Small intestine (tissue), 7 donors: ENCODE data around the gene ELAVL4. TPM values are rescaled to one million over a fixed set of nuclear protein-coding genes. Genes with fewer than 3 reads are reported as not detected.

Experiments
- DNase-seq, 2 donors: peaks; one replicate each; pipeline versions ENCODE4 v3.0.0 to v3.0.0-alpha.2; 2013
- FAIRE-seq: peaks from 2 replicates; lab custom pipeline; 2012; peaks lifted over from hg19 to GRCh38; lab: Jason Lieb, UNC
- H3K27ac ChIP-seq, 3 donors: one replicate each; pipeline ENCODE4 v1.5.1; 2013; ENCODE audit warnings: low read length in 2 of 3, mild to moderate bottlenecking in 2 of 3, control low read depth in 1 of 3, inconsistent platforms in 1 of 3, low read depth in 1 of 3, moderate library complexity in 1 of 3
- H3K27me3 ChIP-seq, 3 donors: one replicate each; pipeline ENCODE4 v1.6.1; 2013; ENCODE audit warnings: low read length in 3 of 3, inconsistent platforms in 1 of 3; ENCODE audit not compliant: control insufficient read depth in 3 of 3, insufficient read depth in 3 of 3
- H3K36me3 ChIP-seq, 3 donors: one replicate each; pipeline ENCODE4 v1.6.1; 2013; ENCODE audit warnings: low read length in 3 of 3, inconsistent platforms in 1 of 3, low read depth in 1 of 3, mild to moderate bottlenecking in 1 of 3, moderate library complexity in 1 of 3; ENCODE audit not compliant: control insufficient read depth in 3 of 3, insufficient read depth in 2 of 3
- H3K4me1 ChIP-seq, 3 donors: one replicate each; pipeline ENCODE4 v1.6.1; 2013; ENCODE audit warnings: low read length in 2 of 3, inconsistent platforms in 1 of 3, low read depth in 1 of 3, mild to moderate bottlenecking in 1 of 3, moderate library complexity in 1 of 3; ENCODE audit not compliant: control insufficient read depth in 3 of 3, insufficient read depth in 2 of 3
- H3K4me3 ChIP-seq, 3 donors: one replicate each; pipeline ENCODE4 v1.5.1; 2013; ENCODE audit warnings: low read length in 3 of 3, control low read depth in 1 of 3, inconsistent platforms in 1 of 3, low read depth in 1 of 3, mild to moderate bottlenecking in 1 of 3, moderate library complexity in 1 of 3
- H3K9me3 ChIP-seq, 2 donors: one replicate each; pipeline ENCODE4 v1.6.1; 2013; ENCODE audit warnings: low read depth in 1 of 2, low read length in 1 of 2; ENCODE audit not compliant: control insufficient read depth in 2 of 2, insufficient read depth in 1 of 2
- WGBS, 3 donors: extraction: QIAGEN DNeasy Blood & Tissue Kit; methylation state at CpG; one replicate each; pipeline ENCODE4 v1.1.7; 2013; 5-methylcytosine and 5-hydroxymethylcytosine counted together
- polyA plus RNA-seq, 4 donors: library from polyadenylated mRNA; stranded (reverse) in 3 of 4; unstranded in 1 of 4; fragments of 200-250 nt in 3 of 4; fragments of 120-200 nt in 1 of 4; gene quantifications; one replicate each; pipeline versions ENCODE4 v1.2.1 to v1.2.3, GENCODE V29; 2013
- donor health status: healthy with polysubstance abuse.
- donor health status: control.
- donor health status: control.
- donor health status: Bipolar disorder and iron deficiency.
- donor health status: healthy.

Gene ELAVL4
- polyA plus RNA-seq, 4 donors, result 2.2 to 7.5 TPM; not detected in 2

DNA sequence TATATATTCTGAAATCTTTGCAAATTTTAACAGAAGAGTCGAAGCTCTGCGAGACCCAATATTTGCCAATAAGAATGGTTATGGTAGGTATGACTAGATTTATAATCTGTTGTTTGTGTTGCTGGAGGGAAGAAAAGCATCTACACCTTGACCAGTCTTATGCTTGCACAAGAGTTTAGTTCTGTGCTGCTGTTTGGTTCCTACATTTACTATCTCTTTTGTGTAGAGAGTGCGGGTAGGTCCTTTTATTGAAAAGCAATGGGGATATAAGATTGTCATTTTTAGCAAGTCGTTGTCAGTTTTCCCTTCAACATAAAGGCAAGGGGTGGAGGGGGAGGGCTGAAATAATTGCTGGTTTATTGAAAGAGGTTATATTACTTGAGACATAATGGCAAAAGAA lies 396 bp downstream of the ELAVL4 start:
- no peak for FAIRE-seq
- WGBS, 3 donors, result 68 to 79% (median 76%) methylated on average over 4 of the region's 4 CpGs
- Histone ChIP-seq H3K27ac (peak overlapping the region in 1 of 3 donors; percentile 39), H3K27me3 (peaks cover 0 to 16% (median 13%) of the 10 kb centered on the region in 3 donors), H3K4me3 (peak overlapping the region in 1 of 3 donors; percentile 36), H3K36me3 (no peaks in the 10 kb centered on the region), H3K4me1 (no peaks in the 10 kb centered on the region), H3K9me3 (no peaks in the 10 kb centered on the region)
- DNase-seq, result no peak

DNA sequence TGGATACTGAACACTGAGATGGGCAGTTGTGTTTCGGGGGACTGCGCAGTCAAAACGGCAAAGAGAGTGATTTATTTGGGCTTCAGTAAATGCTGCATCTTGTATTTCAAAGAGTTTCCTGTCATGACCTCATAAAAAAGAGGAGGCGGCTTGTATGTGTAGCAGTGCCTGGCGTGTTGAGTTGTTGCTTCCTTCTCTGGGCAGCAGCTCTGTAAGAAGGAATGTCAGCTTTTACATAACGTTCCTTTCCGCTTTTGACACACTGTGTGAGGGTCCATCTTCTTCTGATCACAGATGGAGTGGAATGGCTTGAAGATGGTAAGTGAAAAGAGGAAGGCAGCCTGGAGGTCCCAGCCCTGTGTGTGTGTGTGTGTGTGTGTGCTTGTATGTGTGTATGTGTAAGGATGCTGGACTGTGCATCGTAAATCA lies 941 bp downstream of the ELAVL4 start:
- peak overlapping the region in 1 of 3 donors; percentile 39 for H3K27ac ChIP-seq
- H3K4me1 ChIP-seq, result no peaks in the 10 kb centered on the region
- H3K9me3 ChIP-seq, result no peaks in the 10 kb centered on the region
- no peaks in the 10 kb centered on the region for H3K36me3 ChIP-seq
- H3K4me3 ChIP-seq, result peak overlapping the region in 1 of 3 donors; percentile 36
- H3K27me3 ChIP-seq, result peaks cover 0 to 16% (median 13%) of the 10 kb centered on the region in 3 donors
- FAIRE-seq (no peak), DNase-seq (peak in 1 of 2 donors; percentile 19)
- WGBS, 3 donors, result 12 to 33% (median 27%) methylated on average over 8 of the region's 8 CpGs

DNA sequence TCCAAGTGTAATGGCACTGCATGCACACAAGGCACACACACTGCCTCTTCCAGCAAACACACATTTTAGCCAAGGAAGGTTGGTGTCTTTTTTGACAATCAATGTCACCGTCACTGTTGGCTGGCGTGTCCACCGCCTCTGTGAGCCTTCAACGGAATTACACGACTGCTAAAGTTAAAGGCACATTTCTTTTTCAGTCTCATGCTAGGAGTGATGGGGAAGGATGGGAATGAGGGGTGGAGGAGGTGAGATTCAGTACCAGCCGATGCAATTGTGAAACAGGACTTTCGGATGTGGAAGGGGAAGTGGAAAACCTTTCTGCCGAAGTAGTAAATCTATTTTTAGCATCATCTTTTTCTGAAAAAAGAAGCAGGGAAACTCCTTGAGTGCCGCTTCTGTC lies 1.4 kb downstream of the ELAVL4 start:
- Histone ChIP-seq H3K27ac (peak overlapping the region in 1 of 3 donors; percentile 39), H3K4me3 (peak overlapping the region in 1 of 3 donors; percentile 36), H3K4me1 (no peaks in the 10 kb centered on the region), H3K9me3 (no peaks in the 10 kb centered on the region), H3K27me3 (peaks cover 0 to 16% (median 13%) of the 10 kb centered on the region in 3 donors), H3K36me3 (no peaks in the 10 kb centered on the region)
- DNase-seq, result peak in 1 of 2 donors; percentile 14
- no peak for FAIRE-seq
- 8 to 23% (median 11%) methylated on average over 9 of the region's 9 CpGs for WGBS, 3 donors

DNA sequence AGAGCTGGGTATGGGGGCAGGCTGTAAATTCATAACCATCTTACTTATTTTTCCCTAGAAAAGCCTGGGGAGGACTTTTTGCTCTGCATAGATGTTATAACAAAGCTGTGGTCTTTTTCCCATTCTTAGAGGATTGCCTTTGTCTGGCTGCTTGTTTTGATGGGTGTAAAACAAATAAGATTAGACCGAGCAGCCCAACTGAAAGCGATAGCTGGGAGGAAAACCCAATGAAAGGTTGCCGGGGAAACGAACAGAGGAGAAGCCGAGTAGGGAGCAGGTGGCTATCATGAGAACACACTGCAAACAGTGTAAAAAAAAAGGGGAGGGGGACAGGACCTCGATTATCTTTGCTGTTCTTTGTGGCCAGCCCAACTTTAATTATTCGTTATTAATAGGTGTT lies 1.9 kb downstream of the ELAVL4 start:
- FAIRE-seq (no peak), DNase-seq (peak in 1 of 2 donors; percentile 5)
- WGBS, 3 donors, result 6 to 13% (median 8%) methylated on average over 7 of the region's 7 CpGs
- peak overlapping the region in 1 of 3 donors; percentile 39 for H3K27ac ChIP-seq
- peak overlapping the region in 1 of 3 donors; percentile 36 for H3K4me3 ChIP-seq
- no peaks in the 10 kb centered on the region for H3K9me3 ChIP-seq
- H3K36me3 ChIP-seq, result no peaks in the 10 kb centered on the region
- H3K4me1 ChIP-seq, result no peaks in the 10 kb centered on the region
- peaks cover 0 to 16% (median 13%) of the 10 kb centered on the region in 3 donors for H3K27me3 ChIP-seq

DNA sequence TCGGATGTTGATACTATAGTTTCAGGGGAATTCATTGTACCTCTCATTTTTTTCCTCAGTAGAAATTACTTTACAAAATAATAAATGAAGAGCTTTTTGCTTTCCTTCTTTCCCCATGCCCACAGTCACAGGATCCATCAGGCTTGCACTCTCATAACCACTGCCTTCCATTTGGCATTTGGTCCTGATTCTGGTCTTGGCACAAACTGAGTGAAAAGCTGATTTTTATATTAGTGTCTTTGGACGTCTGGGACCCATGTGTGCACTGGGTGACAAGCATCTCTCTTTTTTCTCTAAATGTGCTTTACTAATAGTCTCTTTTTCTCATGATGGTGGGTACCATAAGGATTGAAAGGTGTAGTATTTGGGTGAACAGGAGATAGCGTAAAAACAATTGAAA lies 2.8 kb downstream of the ELAVL4 start:
- FAIRE-seq (no peak), DNase-seq (no peak)
- H3K27me3 ChIP-seq, result peaks cover 0 to 16% (median 13%) of the 10 kb centered on the region in 3 donors
- H3K4me3 ChIP-seq, result no peak overlapping the region
- no peak overlapping the region for H3K27ac ChIP-seq
- no peaks in the 10 kb centered on the region for H3K9me3 ChIP-seq
- H3K36me3 ChIP-seq, result no peaks in the 10 kb centered on the region
- WGBS, 3 donors, result 71 to 79% (median 74%) methylated on average over 3 of the region's 3 CpGs
- no peaks in the 10 kb centered on the region for H3K4me1 ChIP-seq

DNA sequence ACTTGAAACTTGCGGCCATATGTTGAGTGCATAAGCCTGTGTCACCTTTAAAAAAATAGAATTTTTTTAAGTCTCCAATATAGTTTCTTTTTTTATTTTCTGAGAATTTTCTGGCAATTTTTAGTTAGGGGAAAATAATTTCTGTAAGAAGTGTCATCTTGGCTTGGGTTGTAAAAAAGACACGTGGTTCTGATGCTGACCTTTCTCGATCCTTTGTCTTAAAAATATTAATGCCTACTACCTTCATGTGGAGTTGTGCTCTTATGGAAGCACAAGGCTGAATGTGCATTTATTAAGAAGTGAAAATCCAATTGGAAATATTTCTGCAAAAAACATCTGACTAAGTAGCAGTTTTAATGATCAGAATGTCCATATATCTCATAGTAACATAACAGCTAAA lies 3.5 kb downstream of the ELAVL4 start:
- H3K4me1 ChIP-seq, result no peaks in the 10 kb centered on the region
- WGBS, 3 donors, result 83 to 91% (median 84%) methylated on average over 3 of the region's 3 CpGs
- FAIRE-seq (no peak), DNase-seq (no peak)
- H3K27me3 ChIP-seq, result peaks cover 0 to 16% (median 13%) of the 10 kb centered on the region in 3 donors
- no peaks in the 10 kb centered on the region for H3K36me3 ChIP-seq
- no peak overlapping the region for H3K27ac ChIP-seq
- H3K4me3 ChIP-seq, result no peak overlapping the region
- H3K9me3 ChIP-seq, result no peaks in the 10 kb centered on the region

DNA sequence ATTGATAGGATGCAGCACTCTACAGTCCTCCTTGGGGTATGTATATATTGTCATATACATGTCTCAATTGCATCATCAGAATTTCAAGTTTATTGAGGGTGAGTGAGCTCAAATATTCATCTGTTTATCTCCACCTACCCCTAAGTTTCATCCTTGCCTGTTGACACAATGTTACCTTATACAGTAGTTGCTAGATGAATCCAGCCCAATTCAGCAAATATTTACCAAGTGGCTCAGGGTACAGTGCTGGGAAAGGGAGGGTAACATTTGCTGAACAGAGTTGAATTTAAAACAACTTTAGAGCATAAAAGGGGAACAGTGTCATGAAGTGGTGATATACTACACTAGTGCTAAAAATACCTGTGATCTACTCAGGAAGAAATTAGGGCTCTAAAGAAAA lies 14.4 kb downstream of the ELAVL4 start:
- DNase-seq (no peak), FAIRE-seq (no peak)
- Histone ChIP-seq H3K4me1 (no peaks in the 10 kb centered on the region), H3K4me3 (no peak overlapping the region), H3K9me3 (no peaks in the 10 kb centered on the region), H3K27ac (no peak overlapping the region), H3K36me3 (no peaks in the 10 kb centered on the region), H3K27me3 (peaks cover 0 to 3% (median 0%) of the 10 kb centered on the region in 3 donors)

DNA sequence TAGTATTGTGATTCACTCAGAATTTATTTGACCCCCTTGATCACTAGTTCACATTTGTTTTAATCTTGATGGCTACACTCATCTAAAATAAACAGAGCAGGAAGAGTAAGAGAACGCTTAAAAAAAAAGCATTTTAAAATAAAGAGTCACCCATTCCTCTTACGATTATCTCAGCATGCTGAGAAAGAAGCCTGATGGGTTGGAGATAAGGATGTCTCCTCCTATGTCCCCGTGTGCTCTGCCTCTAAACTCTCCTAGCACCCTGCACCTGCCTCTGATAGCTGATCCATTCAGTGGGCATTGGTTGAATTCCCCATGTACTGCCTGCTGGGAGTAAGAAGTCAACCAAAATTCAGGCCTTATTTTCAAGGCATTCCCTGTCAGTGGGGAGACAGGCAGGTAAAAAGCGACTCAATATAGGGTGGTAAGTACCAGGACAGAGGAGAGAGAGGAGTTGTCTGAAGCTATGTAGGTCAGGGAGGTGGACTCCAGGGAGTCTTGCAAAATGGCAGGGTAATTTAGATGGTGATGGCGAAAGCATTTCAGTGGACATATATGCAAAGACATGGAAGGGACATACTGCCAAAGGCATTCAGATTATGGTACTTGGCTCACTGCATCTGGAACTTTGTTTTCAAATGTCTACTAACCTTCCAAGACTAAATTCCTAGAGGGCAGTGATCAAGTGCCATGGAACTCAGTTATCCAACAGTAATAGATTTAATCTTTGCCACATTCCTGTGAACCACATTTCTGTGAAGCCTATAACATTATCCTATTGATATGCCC lies 18.4 kb downstream of the ELAVL4 start:
- Histone ChIP-seq H3K4me1 (no peaks in the 10 kb centered on the region), H3K4me3 (no peak overlapping the region), H3K36me3 (no peaks in the 10 kb centered on the region), H3K27ac (no peak overlapping the region), H3K9me3 (no peaks in the 10 kb centered on the region), H3K27me3 (peaks cover 0 to 1% (median 0%) of the 10 kb centered on the region in 3 donors)
- DNase-seq (no peak), FAIRE-seq (no peak)
- 38 to 51% (median 46%) methylated on average over 5 of the region's 5 CpGs for WGBS, 3 donors
